HL-60 (cell line): ENCODE measurements around the gene SCYGR6.

Experiments
- DNase-seq, 2 experiments: peaks; one replicate each; pipeline ENCODE4 v3.0.0-alpha.2; 2010 to 2020; ENCODE audit warnings: low read depth in 1 of 2, low spot score in 1 of 2
- H3K27ac ChIP-seq: fragments of 250-450 bp; sonication (Bioruptor Pico); replicated peaks from 2 replicates; pipeline ENCODE4 v1.5.1; 2020; ENCODE audit warnings: mild to moderate bottlenecking, moderate library complexity
- H3K27me3 ChIP-seq: fragments of 250-450 bp; sonication (Bioruptor Pico); 2 replicates; pipeline ENCODE4 v1.5.1; 2021; ENCODE audit warnings: mild to moderate bottlenecking, moderate library complexity; ENCODE audit not compliant: insufficient read depth, poor library complexity, severe bottlenecking
- H3K4me3 ChIP-seq: replicated peaks from 2 replicates; pipeline ENCODE4 v1.5.1; 2011; ENCODE audit warnings: mild to moderate bottlenecking, control low read depth, low read length; ENCODE audit not compliant: insufficient read depth
- CTCF ChIP-seq: IDR thresholded peaks from one replicate; pipeline ENCODE4 v1.5.1; 2011; ENCODE audit warnings: low read length, control low read depth, inconsistent platforms; ENCODE audit not compliant: insufficient read depth
- GABPA ChIP-seq: IDR thresholded peaks from 2 replicates; pipeline ENCODE4 v1.6.1; 2012; ENCODE audit warnings: low read depth
- POLR2AphosphoS5 ChIP-seq: IDR thresholded peaks from 2 replicates; pipeline ENCODE4 v1.6.1; 2012; ENCODE audit warnings: low read depth
- SPI1 ChIP-seq: IDR thresholded peaks from 2 replicates; pipeline ENCODE4 v1.6.1; 2012; ENCODE audit warnings: low read depth, mild to moderate bottlenecking, borderline replicate concordance
- TF ChIP-seq, protein P1 (sequence below): IDR thresholded peaks from 2 replicates; pipeline ENCODE4 v1.6.1; 2012; ENCODE audit warnings: low read depth; ENCODE audit not compliant: insufficient replicate concordance

The SCYGR6 gene

GRCh38 chr2:227703280-227703732 lies 21.3 kb downstream of the SCYGR6 start:
- Histone ChIP-seq H3K4me3 (no peak overlapping the region), H3K27ac (no peak overlapping the region), H3K27me3 (no peaks in the 10 kb centered on the region)
- DNase-seq, result no peak
- TF ChIP-seq, protein P1, sequence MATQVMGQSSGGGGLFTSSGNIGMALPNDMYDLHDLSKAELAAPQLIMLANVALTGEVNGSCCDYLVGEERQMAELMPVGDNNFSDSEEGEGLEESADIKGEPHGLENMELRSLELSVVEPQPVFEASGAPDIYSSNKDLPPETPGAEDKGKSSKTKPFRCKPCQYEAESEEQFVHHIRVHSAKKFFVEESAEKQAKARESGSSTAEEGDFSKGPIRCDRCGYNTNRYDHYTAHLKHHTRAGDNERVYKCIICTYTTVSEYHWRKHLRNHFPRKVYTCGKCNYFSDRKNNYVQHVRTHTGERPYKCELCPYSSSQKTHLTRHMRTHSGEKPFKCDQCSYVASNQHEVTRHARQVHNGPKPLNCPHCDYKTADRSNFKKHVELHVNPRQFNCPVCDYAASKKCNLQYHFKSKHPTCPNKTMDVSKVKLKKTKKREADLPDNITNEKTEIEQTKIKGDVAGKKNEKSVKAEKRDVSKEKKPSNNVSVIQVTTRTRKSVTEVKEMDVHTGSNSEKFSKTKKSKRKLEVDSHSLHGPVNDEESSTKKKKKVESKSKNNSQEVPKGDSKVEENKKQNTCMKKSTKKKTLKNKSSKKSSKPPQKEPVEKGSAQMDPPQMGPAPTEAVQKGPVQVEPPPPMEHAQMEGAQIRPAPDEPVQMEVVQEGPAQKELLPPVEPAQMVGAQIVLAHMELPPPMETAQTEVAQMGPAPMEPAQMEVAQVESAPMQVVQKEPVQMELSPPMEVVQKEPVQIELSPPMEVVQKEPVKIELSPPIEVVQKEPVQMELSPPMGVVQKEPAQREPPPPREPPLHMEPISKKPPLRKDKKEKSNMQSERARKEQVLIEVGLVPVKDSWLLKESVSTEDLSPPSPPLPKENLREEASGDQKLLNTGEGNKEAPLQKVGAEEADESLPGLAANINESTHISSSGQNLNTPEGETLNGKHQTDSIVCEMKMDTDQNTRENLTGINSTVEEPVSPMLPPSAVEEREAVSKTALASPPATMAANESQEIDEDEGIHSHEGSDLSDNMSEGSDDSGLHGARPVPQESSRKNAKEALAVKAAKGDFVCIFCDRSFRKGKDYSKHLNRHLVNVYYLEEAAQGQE, result no peak
- TF ChIP-seq SPI1 (no peak), POLR2AphosphoS5 (no peak), CTCF (no peak), GABPA (no peak)

DNA sequence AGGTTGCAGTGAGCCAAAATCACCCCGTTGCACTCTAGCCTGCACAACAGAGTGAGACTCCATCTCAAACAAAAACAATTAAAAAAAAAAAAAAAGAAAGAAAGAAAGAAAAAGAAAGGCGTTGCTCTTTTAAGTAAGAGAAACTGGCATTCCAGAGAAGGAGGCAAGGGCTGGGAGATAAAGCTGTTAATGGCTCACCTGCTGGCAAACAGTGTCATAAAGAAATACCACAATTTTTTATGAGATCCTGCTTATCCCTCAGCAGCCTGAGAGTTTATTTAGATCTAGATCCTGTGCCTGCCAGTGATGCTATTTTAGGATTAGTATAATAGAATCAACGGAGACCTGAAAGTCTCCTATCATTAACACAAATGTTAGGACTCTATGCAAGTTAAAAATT lies 23.0 kb downstream of the SCYGR6 start:
- Histone ChIP-seq H3K4me3 (no peak overlapping the region), H3K27ac (no peak overlapping the region), H3K27me3 (no peaks in the 10 kb centered on the region)
- TF ChIP-seq SPI1 (no peak), POLR2AphosphoS5 (no peak), CTCF (no peak), GABPA (no peak)
- TF ChIP-seq, protein P1, result no peak
- DNase-seq, result no peak

- DNase-seq, result no peak
- H3K27me3 ChIP-seq, result peaks cover 4% of the 10 kb centered on the region
- H3K4me3 ChIP-seq, result no peak overlapping the region
- no peak overlapping the region for H3K27ac ChIP-seq
- no peak for TF ChIP-seq SPI1
- TF ChIP-seq CTCF, result no peak
- no peak for TF ChIP-seq GABPA
- TF ChIP-seq, protein P1, result no peak
- TF ChIP-seq POLR2AphosphoS5, result no peak
These were observed 27.4 kb downstream of the SCYGR6 start for GRCh38 chr2:227696990-227697679.
